Stomach (tissue), 9 donors: ENCODE measurements around the gene NCOA1. TPM values are rescaled to one million over a fixed set of nuclear protein-coding genes. Genes with fewer than 3 reads are reported as not detected.

Experiments used
- DNase-seq, 2 donors: peaks; one replicate each; pipeline versions ENCODE4 v3.0.0 to v3.0.0-alpha.2; 2013 to 2019
- H3K27ac ChIP-seq, 5 donors: fragments of 200-600 bp in 4 of 5; sonication (generic) in 4 of 5; one replicate each; pipeline ENCODE4 v1.5.1; 2013 to 2019; ENCODE audit warnings: mild to moderate bottlenecking in 1 of 5, moderate library complexity in 1 of 5
- H3K27me3 ChIP-seq, 3 donors: fragments of 200-600 bp; sonication (generic); one replicate each; pipeline ENCODE4 v1.5.1; 2017 to 2019; ENCODE audit warnings: mixed run types in 1 of 3
- H3K36me3 ChIP-seq, 4 donors: fragments of 200-600 bp; sonication (generic); 1 replicate in 3 of 4; 2 replicates in 1 of 4; pipeline ENCODE4 v1.5.1; 2016 to 2019
- H3K4me1 ChIP-seq, 4 donors: fragments of 200-600 bp; sonication (generic); one replicate each; pipeline ENCODE4 v1.5.1; 2016 to 2019
- H3K4me3 ChIP-seq, 4 donors: fragments of 200-600 bp; sonication (generic) in 3 of 4; one replicate each; pipeline ENCODE4 v1.5.1; 2016 to 2019; ENCODE audit warnings: mild to moderate bottlenecking in 1 of 4
- H3K9me3 ChIP-seq, 4 donors: fragments of 200-600 bp; sonication (generic); one replicate each; pipeline ENCODE4 v1.5.1; 2016 to 2019
- EP300 ChIP-seq: sonication (generic); formaldehyde crosslinking; IDR thresholded peaks from one replicate; pipeline ENCODE4 v1.6.1; 2017; ENCODE audit warnings: antibody characterized with exemption
- POLR2A ChIP-seq, 4 donors: fragments of 450-650 bp; IDR thresholded peaks; one replicate each; pipeline ENCODE4 v1.6.1; 2016; ENCODE audit warnings: antibody characterized with exemption in 4 of 4, control low read depth in 2 of 4, mild to moderate bottlenecking in 1 of 4, moderate library complexity in 1 of 4
- POLR2AphosphoS5 ChIP-seq, 3 donors: sonication (generic); formaldehyde crosslinking; IDR thresholded peaks; one replicate each; pipeline ENCODE4 v1.6.1; 2016; ENCODE audit warnings: antibody characterized with exemption in 3 of 3
- WGBS, 5 donors: extraction: QIAGEN DNeasy Blood & Tissue Kit in 3 of 5; methylation state at CpG; one replicate each; pipeline versions ENCODE4 v1.1.5 to v1.1.7; 2013 to 2018; 5-methylcytosine and 5-hydroxymethylcytosine counted together
- intact Hi-C: fragments of 100-400 bp; cut with DNase I; formaldehyde crosslinking; loops from one replicate; pipeline ENCODE4 v1.15.1; 2023; ENCODE audit warnings: low total_unique reads
- polyA plus RNA-seq, 3 donors: library from polyadenylated mRNA; stranded (reverse); fragments of 200-250 nt; gene quantifications; one replicate each; pipeline ENCODE4 v1.2.3, GENCODE V29; 2013
- total RNA-seq, 5 donors: library from RNA; depleted of rRNA; stranded (reverse); fragments of >200 nt; gene quantifications; one replicate each; pipeline versions ENCODE4 v1.1.0 to v1.2.3, GENCODE V29; 2014 to 2016
- TF ChIP-seq, protein P1 (sequence below), 7 experiments: fragments of 450-650 bp in 4 of 7; fragments of 200-600 bp in 3 of 7; sonication (generic) in 3 of 7; IDR thresholded peaks; one replicate each; pipeline ENCODE4 v1.5.1; 2016 to 2019; ENCODE audit warnings: antibody characterized with exemption in 7 of 7, control low read depth in 2 of 7, mild to moderate bottlenecking in 1 of 7
- donor health status: healthy with polysubstance abuse.
- donor health status: Bipolar disorder and iron deficiency.
- donor health status: healthy.

Gene NCOA1
- total and polyA plus RNA-seq, 8 donors: 7.3 to 223 (median 34.8) TPM

DNA sequence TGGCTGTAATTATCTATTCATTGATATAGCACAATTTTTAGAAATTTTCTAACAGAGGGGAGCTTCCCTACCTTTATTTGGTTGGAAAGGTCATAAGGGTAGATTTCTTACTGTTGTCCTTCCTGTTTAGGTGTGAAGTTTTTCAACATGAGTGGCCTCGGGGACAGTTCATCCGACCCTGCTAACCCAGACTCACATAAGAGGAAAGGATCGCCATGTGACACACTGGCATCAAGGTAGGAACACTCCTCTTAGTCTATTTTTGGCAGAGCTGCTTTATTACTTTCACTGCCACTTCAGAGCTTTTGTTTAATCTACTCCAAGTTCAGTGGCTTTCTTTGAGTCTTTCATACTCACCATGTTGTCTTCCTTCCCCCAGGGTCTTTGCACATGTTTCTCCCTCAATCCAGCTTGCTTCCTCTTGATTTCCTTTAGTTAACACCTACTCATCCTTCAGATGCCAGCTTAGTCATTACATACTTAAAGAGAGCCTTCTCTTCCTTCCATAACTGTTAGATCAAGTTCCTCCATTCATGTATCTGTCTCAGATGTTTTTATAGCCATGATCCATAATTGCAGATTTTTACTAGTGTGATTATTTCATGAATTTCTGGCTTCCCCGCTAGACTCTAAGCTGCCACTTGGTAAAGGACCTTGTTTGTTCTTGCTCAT lies 167.6 kb downstream of the NCOA1 start:
- Histone ChIP-seq H3K4me3 (no peak overlapping the region), H3K27me3 (no peaks in the 10 kb centered on the region), H3K4me1 (peaks cover 0 to 20% (median 10%) of the 10 kb centered on the region in 4 donors), H3K27ac (no peak overlapping the region), H3K9me3 (no peaks in the 10 kb centered on the region), H3K36me3 (peaks cover 0 to 17% (median 0%) of the 10 kb centered on the region in 4 donors)
- intact Hi-C loops: no loop called here
- DNase-seq: no peak
- 87 to 96% (median 91%) methylated on average over 4 of the region's 4 CpGs for WGBS, 5 donors
- TF ChIP-seq, protein P1, sequence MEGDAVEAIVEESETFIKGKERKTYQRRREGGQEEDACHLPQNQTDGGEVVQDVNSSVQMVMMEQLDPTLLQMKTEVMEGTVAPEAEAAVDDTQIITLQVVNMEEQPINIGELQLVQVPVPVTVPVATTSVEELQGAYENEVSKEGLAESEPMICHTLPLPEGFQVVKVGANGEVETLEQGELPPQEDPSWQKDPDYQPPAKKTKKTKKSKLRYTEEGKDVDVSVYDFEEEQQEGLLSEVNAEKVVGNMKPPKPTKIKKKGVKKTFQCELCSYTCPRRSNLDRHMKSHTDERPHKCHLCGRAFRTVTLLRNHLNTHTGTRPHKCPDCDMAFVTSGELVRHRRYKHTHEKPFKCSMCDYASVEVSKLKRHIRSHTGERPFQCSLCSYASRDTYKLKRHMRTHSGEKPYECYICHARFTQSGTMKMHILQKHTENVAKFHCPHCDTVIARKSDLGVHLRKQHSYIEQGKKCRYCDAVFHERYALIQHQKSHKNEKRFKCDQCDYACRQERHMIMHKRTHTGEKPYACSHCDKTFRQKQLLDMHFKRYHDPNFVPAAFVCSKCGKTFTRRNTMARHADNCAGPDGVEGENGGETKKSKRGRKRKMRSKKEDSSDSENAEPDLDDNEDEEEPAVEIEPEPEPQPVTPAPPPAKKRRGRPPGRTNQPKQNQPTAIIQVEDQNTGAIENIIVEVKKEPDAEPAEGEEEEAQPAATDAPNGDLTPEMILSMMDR (IDR thresholded peaks at IDR 0.05): no peak
- TF ChIP-seq EP300 (no peak), POLR2AphosphoS5 (IDR thresholded peaks at IDR 0.05) (no peak), POLR2A (IDR thresholded peaks at IDR 0.05) (no peak)

DNA sequence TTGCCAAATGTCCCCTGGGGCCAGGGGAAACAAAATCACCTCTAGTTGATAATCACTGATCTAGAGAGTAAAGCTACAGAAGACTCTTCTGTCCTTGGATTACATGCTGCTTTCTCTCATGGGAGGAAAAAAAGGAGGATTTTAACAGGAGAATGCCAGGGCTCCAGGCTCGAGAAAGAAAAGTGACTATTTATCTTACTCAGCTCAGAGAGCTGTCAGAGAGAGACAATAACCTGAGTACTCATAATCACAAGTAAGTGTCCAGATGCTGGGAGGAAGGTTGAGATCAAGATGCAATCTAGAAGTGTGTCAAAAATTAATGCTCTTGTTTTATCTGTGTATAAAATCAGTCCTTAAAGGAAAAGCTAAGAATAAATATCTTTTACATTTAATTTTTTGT lies 168.8 kb downstream of the NCOA1 start:
- TF ChIP-seq, protein P1 (IDR thresholded peaks at IDR 0.05): no peak
- no peak for TF ChIP-seq POLR2A (IDR thresholded peaks at IDR 0.05)
- TF ChIP-seq EP300: no peak
- intact Hi-C loops: no loop called here
- 45 to 78% (median 67%) methylated on average over 1 of the region's 1 CpG for WGBS, 5 donors
- peaks cover 0 to 11% (median 9%) of the 10 kb centered on the region in 4 donors for H3K4me1 ChIP-seq
- no peaks in the 10 kb centered on the region for H3K9me3 ChIP-seq
- H3K4me3 ChIP-seq: no peak overlapping the region
- H3K27me3 ChIP-seq: no peaks in the 10 kb centered on the region
- no peak for DNase-seq
- H3K36me3 ChIP-seq: peaks cover 0 to 17% (median 0%) of the 10 kb centered on the region in 4 donors
- H3K27ac ChIP-seq: no peak overlapping the region

DNA sequence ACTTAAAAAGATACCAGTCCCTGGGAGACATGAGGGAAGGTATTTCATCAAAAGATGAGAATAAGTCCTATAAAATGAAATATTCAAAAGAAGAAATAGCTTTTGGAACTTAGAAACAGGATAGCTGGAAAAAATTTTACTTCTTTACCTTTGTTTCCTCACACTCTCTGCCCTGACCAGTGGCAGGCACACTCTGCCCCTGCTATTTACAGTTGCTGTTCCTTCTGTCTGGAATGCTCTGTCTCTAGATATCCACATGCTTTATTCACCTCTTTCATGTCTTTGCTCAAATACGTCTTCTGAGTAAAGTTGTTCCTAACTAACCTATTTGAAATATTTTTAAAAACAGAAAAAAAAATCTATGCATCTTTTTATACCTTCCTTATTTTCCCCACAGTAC lies 176.5 kb downstream of the NCOA1 start:
- no peak for DNase-seq
- TF ChIP-seq, protein P1 (IDR thresholded peaks at IDR 0.05): no peak
- TF ChIP-seq POLR2A (IDR thresholded peaks at IDR 0.05) (no peak), EP300 (no peak), POLR2AphosphoS5 (IDR thresholded peaks at IDR 0.05) (no peak)
- Histone ChIP-seq H3K9me3 (no peaks in the 10 kb centered on the region), H3K27me3 (no peaks in the 10 kb centered on the region), H3K36me3 (peaks cover 0 to 34% (median 16%) of the 10 kb centered on the region in 4 donors), H3K27ac (no peak overlapping the region), H3K4me1 (peaks cover 0 to 7% (median 0%) of the 10 kb centered on the region in 4 donors), H3K4me3 (no peak overlapping the region)
- 38 to 91% (median 62%) methylated on average over 1 of the region's 1 CpG for WGBS, 5 donors
- intact Hi-C loops: no loop called here

GRCh38 chr2:24671230-24671629 lies 180.2 kb downstream of the NCOA1 start:
- Histone ChIP-seq H3K4me3 (no peak overlapping the region), H3K27ac (no peak overlapping the region), H3K27me3 (no peaks in the 10 kb centered on the region), H3K4me1 (peaks cover 0 to 7% (median 0%) of the 10 kb centered on the region in 4 donors), H3K9me3 (no peaks in the 10 kb centered on the region), H3K36me3 (peaks cover 0 to 38% (median 15%) of the 10 kb centered on the region in 4 donors)
- WGBS, 5 donors: 96 to 100% (median 97%) methylated on average over 1 of the region's 1 CpG
- intact Hi-C loops: no loop called here
- TF ChIP-seq, protein P1 (IDR thresholded peaks at IDR 0.05): no peak
- no peak for TF ChIP-seq POLR2A (IDR thresholded peaks at IDR 0.05)
- no peak for TF ChIP-seq POLR2AphosphoS5 (IDR thresholded peaks at IDR 0.05)
- TF ChIP-seq EP300: no peak
- no peak for DNase-seq
